SK-N-MC (cell line): ENCODE measurements around the gene TEX11.
"Not testable (repeated sequence)": the region's sequence is repeated elsewhere in the genome, so short reads cannot be mapped to it uniquely, and the experiment has no call there.

Source experiments
- DNase-seq: peaks from one replicate; pipeline ENCODE4 v3.0.0-alpha.2; 2011; ENCODE audit warnings: low read depth, low spot score
- H3K27ac ChIP-seq: fragments of 200-600 bp; sonication (generic); 2 replicates; pipeline ENCODE4 v1.5.1; 2016; ENCODE audit warnings: mixed run types
- H3K36me3 ChIP-seq: fragments of 200-600 bp; sonication (generic); 2 replicates; pipeline ENCODE4 v1.6.1; 2017; ENCODE audit warnings: antibody characterized with exemption, low read length, mixed read lengths; ENCODE audit not compliant: insufficient read depth
- H3K4me3 ChIP-seq: fragments of 200-600 bp; sonication (generic); 2 replicates; pipeline ENCODE4 v1.5.1; 2016
- H3K9ac ChIP-seq: fragments of 200-600 bp; sonication (generic); 2 replicates; pipeline ENCODE4 v1.8.0; 2017; ENCODE audit warnings: mixed run types, mixed read lengths; ENCODE audit not compliant: insufficient read length
- H3K9me3 ChIP-seq: fragments of 200-600 bp; sonication (generic); 2 replicates; pipeline ENCODE4 v1.6.1; 2017; ENCODE audit warnings: low read depth, mild to moderate bottlenecking, antibody characterized with exemption, low read length, moderate library complexity, mixed read lengths
- EZH2 ChIP-seq: fragments of 200-600 bp; sonication (generic); IDR thresholded peaks from one replicate; pipeline ENCODE4 v1.6.1; 2017; ENCODE audit warnings: antibody characterized with exemption
- FOXP2 ChIP-seq: optimal IDR thresholded peaks from 2 replicates; pipeline ENCODE3; 2011; ENCODE audit warnings: mild to moderate bottlenecking, moderate library complexity; ENCODE audit not compliant: insufficient read depth; ENCODE audit errors: extremely low read length, control extremely low read depth
- POLR2AphosphoS5 ChIP-seq: IDR thresholded peaks from 2 replicates; pipeline ENCODE4 v1.6.1; 2012; ENCODE audit warnings: mild to moderate bottlenecking, low read depth, low read length, borderline replicate concordance

Gene TEX11

DNA sequence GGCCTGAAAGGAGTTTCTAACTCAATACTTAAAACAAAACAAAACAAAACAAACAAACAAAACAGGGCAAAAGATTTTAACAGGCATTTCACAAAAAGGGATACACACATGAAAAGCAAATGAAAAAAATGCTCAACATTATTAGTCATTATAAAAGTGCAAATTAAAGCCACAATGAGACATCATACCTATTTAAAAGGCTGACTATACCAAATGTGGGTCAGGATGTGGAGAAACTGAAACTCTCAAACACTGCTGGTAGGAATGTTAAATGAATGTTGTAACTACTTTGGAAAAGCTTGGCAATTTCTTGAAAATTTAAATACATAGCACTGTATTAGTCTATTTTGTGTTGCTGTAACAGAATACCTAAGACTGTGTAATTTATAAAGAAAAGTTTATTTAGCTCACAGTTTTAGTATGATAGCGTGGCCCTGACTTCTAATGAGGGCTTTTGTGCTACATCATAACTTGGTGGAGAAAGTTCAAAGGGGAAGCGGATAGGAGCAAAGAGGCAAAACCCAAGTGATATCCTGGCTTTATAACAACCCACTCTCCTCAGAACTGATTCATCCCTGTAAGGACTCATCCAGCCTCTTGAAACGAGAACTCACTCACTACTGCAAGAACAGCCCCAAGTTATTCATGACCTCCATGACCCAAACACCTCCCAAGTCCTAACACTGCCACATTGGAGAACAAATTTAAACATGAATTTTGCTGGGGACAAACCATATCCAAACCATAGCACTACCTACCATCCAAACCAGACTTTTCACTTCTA is 214.0 kb downstream of the TEX11 start:
- H3K9ac ChIP-seq = no peak overlapping the region
- no peak overlapping the region for H3K4me3 ChIP-seq
- H3K27ac ChIP-seq = no peak overlapping the region
- DNase-seq = no peak
- H3K9me3 ChIP-seq = no peaks in the 10 kb centered on the region
- H3K36me3 ChIP-seq = no peaks in the 10 kb centered on the region
- TF ChIP-seq FOXP2 (no peak), POLR2AphosphoS5 (no peak), EZH2 (no peak)

DNA sequence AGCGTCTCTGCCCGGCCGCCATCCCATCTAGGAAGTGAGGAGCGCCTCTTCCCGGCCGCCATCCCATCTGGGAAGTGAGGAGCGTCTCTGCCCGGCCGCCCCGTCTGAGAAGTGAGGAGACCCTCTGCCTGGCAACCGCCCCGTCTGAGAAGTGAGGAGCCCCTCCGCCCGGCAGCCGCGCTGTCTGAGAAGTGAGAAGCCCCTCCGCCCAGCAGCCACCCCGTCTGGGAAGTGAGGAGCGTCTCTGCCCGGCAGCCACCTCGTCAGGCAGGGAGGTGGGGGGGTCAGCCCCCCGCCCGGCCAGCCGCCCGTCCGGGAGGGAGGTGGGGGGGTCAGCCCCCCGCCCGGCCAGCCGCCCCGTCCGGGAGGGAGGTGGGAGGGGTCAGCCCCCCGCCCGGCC is 229.1 kb downstream of the TEX11 start:
- H3K9ac ChIP-seq, H3K9me3 ChIP-seq, DNase-seq, H3K27ac ChIP-seq, H3K36me3 ChIP-seq, H3K4me3 ChIP-seq: not testable (repeated sequence)

- no peaks in the 10 kb centered on the region for H3K36me3 ChIP-seq
- H3K9me3 ChIP-seq = no peaks in the 10 kb centered on the region
- no peak overlapping the region for H3K4me3 ChIP-seq
- no peak for DNase-seq
- H3K27ac ChIP-seq = no peak overlapping the region
- H3K9ac ChIP-seq = no peak overlapping the region
- no peak for TF ChIP-seq EZH2
- no peak for TF ChIP-seq FOXP2
- TF ChIP-seq POLR2AphosphoS5 = no peak
Measured at GRCh38 chrX:70675284-70675683, 233.2 kb downstream of the TEX11 start.

DNA sequence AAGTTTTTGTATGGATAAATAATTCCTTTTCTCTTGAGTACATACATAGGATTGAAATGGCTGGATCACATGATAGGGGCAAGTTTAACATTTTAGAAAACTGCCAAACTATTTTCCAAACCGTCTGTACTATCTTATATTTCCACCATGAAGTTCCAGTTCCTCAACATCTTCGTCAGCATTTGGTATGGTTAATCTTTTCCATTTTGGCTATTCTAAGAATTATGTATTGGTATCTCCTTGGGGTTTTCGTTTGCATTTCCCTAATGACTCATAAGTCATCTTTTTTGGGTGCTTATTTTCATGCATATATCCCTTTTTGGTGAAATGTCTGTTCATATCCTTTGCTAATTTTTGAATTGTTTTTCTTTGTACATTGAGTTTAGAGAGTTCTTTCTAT is 236.2 kb downstream of the TEX11 start:
- Histone ChIP-seq H3K9ac (no peak overlapping the region), H3K9me3 (no peaks in the 10 kb centered on the region), H3K27ac (no peak overlapping the region), H3K4me3 (no peak overlapping the region), H3K36me3 (no peaks in the 10 kb centered on the region)
- DNase-seq = no peak
- TF ChIP-seq EZH2 (no peak), POLR2AphosphoS5 (no peak), FOXP2 (no peak)

- no peak overlapping the region for H3K27ac ChIP-seq
- H3K36me3 ChIP-seq = no peaks in the 10 kb centered on the region
- H3K9ac ChIP-seq = no peak overlapping the region
- H3K4me3 ChIP-seq = no peak overlapping the region
- H3K9me3 ChIP-seq = no peaks in the 10 kb centered on the region
- TF ChIP-seq EZH2 (no peak), FOXP2 (no peak), POLR2AphosphoS5 (no peak)
- DNase-seq = no peak
Measured at GRCh38 chrX:70669120-70669519, 239.4 kb downstream of the TEX11 start.

DNA sequence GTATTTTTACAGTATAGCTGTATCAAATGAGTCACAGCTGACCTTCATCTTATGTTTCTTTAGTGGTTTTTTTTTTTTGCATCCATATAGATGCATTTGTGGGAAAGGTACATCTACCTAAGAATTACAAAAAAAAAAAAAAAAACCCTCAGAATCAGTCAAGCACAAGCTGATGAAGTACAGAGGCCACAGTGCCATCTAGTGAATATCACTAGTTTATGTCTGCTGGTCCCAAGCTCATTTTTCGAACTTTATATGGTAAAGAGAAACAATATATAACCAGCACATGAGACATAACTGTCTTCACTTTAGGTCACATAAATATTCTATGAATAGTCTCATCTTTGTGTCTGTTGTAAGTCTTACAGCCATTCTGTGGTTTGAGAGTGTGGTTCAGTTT is 243.8 kb downstream of the TEX11 start:
- no peak for DNase-seq
- TF ChIP-seq POLR2AphosphoS5 (no peak), FOXP2 (no peak), EZH2 (no peak)

GRCh38 chrX:70661124-70661523 is 247.4 kb downstream of the TEX11 start:
- not testable (repeated sequence) for H3K36me3 ChIP-seq, H3K27ac ChIP-seq

More for the DNA sequence above, 243.8 kb downstream of the TEX11 start:
- H3K4me3 ChIP-seq = no peak overlapping the region
- no peaks in the 10 kb centered on the region for H3K36me3 ChIP-seq
- H3K27ac ChIP-seq = no peak overlapping the region
- no peaks in the 10 kb centered on the region for H3K9me3 ChIP-seq
- H3K9ac ChIP-seq = no peak overlapping the region

GRCh38 chrX:70657546-70657945 is 251.0 kb downstream of the TEX11 start:
- not testable (repeated sequence) for H3K27ac ChIP-seq, H3K9me3 ChIP-seq, H3K4me3 ChIP-seq, H3K9ac ChIP-seq, DNase-seq, H3K36me3 ChIP-seq

More at GRCh38 chrX:70661124-70661523, 247.4 kb downstream of the TEX11 start:
- H3K9me3 ChIP-seq, H3K4me3 ChIP-seq, H3K9ac ChIP-seq, DNase-seq: not testable (repeated sequence)

GRCh38 chrX:70656304-70656703 is 252.2 kb downstream of the TEX11 start:
- H3K9me3 ChIP-seq = no peaks in the 10 kb centered on the region
- no peak overlapping the region for H3K27ac ChIP-seq
- no peaks in the 10 kb centered on the region for H3K36me3 ChIP-seq
- TF ChIP-seq FOXP2 = no peak
- TF ChIP-seq POLR2AphosphoS5 = no peak
- TF ChIP-seq EZH2 = no peak
- DNase-seq = no peak
- H3K9ac ChIP-seq = no peak overlapping the region
- no peak overlapping the region for H3K4me3 ChIP-seq

DNA sequence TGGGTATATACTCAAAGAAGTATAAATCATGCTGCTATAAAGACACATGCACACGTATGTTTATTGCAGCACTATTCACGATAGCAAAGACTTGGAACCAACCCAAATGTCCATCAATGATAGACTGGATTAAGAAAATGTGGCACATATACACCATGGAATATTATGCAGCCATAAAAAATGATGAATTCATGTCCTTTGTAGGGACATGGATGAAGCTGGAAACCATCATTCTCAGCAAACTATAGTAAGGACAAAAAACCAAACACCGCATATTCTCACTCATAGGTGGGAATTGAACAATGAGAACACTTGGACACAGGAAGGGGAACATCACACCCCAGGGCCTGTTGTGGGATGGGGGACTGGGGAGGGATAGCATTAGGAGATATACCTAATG is 260.6 kb downstream of the TEX11 start:
- H3K9ac ChIP-seq, H3K27ac ChIP-seq, H3K36me3 ChIP-seq, H3K9me3 ChIP-seq, DNase-seq, H3K4me3 ChIP-seq: not testable (repeated sequence)
